H1 (cell line): Measurements from ENCODE around the gene DOCK11. TPM values are rescaled to one million over a fixed set of nuclear protein-coding genes. Genes with fewer than 3 reads are reported as not detected.

Source experiments
- CTCF ChIA-PET: fragments of 300-600 bp; sonication (Branson Sonifier 250); formaldehyde crosslinking; loops from one replicate; lab custom pipeline; 2021; ENCODE audit not compliant: partially characterized antibody; lab: Charles Lee
- POLR2A ChIA-PET: fragments of 300-600 bp; sonication (Branson Sonifier 250); formaldehyde crosslinking; loops from one replicate; lab custom pipeline; 2021; ENCODE audit warnings: inconsistent platforms; ENCODE audit not compliant: partially characterized antibody; lab: Charles Lee
- DNase-seq, 2 experiments: peaks; one replicate each; pipeline versions ENCODE4 v3.0.0 to v3.0.0-alpha.2; 2010 to 2022; ENCODE audit warnings: low spot score in 2 of 2, low read depth in 1 of 2, mixed read lengths in 1 of 2
- FAIRE-seq: peaks from 2 replicates; lab custom pipeline; 2011; peaks lifted over from hg19 to GRCh38; lab: Jason Lieb, UNC
- H2AFZ ChIP-seq: 2 replicates; pipeline ENCODE4 v1.8.1; 2012; ENCODE audit warnings: low read length, inconsistent platforms
- H2AK5ac ChIP-seq: 2 replicates; pipeline ENCODE4 v1.6.1; 2013; ENCODE audit warnings: low read depth, low read length
- H2BK120ac ChIP-seq: replicated peaks from 2 replicates; pipeline ENCODE3; 2013; ENCODE audit warnings: low read depth, low read length, inconsistent platforms
- H2BK12ac ChIP-seq: 2 replicates; pipeline ENCODE4 v1.6.1; 2013; ENCODE audit warnings: low read depth, low read length
- H2BK15ac ChIP-seq: 2 replicates; pipeline ENCODE4 v1.6.1; 2013; ENCODE audit warnings: low read length
- H2BK20ac ChIP-seq: 2 replicates; pipeline ENCODE4 v1.6.1; 2013; ENCODE audit warnings: low read length
- H2BK5ac ChIP-seq: 2 replicates; pipeline ENCODE4 v1.6.1; 2013; ENCODE audit warnings: low read depth, low read length
- H3K14ac ChIP-seq: 2 replicates; pipeline ENCODE4 v1.6.1; 2013; ENCODE audit warnings: inconsistent platforms; ENCODE audit not compliant: insufficient read length
- H3K18ac ChIP-seq: 2 replicates; pipeline ENCODE4 v1.6.1; 2013; ENCODE audit warnings: low read length; ENCODE audit errors: extremely low read depth
- H3K23ac ChIP-seq: 2 replicates; pipeline ENCODE4 v1.6.1; 2013; ENCODE audit warnings: inconsistent platforms; ENCODE audit not compliant: insufficient read length
- H3K23me2 ChIP-seq: 2 replicates; pipeline ENCODE4 v1.6.1; 2013; ENCODE audit warnings: low read depth, low read length
- H3K27ac ChIP-seq: 2 replicates; pipeline ENCODE4 v1.6.1; 2011; ENCODE audit warnings: low read depth, low read length, inconsistent platforms
- H3K27me3 ChIP-seq, 4 experiments: replicated peaks in 1 of 4; 1 replicate in 1 of 4; 2 replicates in 3 of 4; pipeline versions ENCODE4 v1.6.1 to v1.8.1; 2011 to 2013; ENCODE audit warnings: low read length in 3 of 4, mild to moderate bottlenecking in 3 of 4, inconsistent platforms in 2 of 4, mixed read lengths in 2 of 4, moderate library complexity in 1 of 4; ENCODE audit not compliant: control insufficient read depth in 3 of 4, insufficient read depth in 3 of 4; ENCODE audit errors: extremely low read depth in 1 of 4
- H3K36me3 ChIP-seq, 4 experiments: 2 replicates each; pipeline versions ENCODE4 v1.6.1 to v1.8.1; 2011 to 2013; ENCODE audit warnings: mild to moderate bottlenecking in 4 of 4, low read length in 3 of 4, moderate library complexity in 2 of 4, control low read depth in 1 of 4, inconsistent platforms in 1 of 4; ENCODE audit not compliant: insufficient read depth in 4 of 4, control insufficient read depth in 2 of 4
- H3K4ac ChIP-seq: replicated peaks from 2 replicates; pipeline ENCODE3; 2013; ENCODE audit warnings: low read length, low read depth, mixed read lengths, inconsistent platforms; ENCODE audit not compliant: insufficient read length
- H3K4me1 ChIP-seq, 4 experiments: replicated peaks in 1 of 4; 1 replicate in 1 of 4; 2 replicates in 3 of 4; pipeline versions ENCODE4 v1.6.1 to v1.8.1; 2011 to 2013; ENCODE audit warnings: low read length in 3 of 4, inconsistent platforms in 2 of 4, mixed read lengths in 1 of 4; ENCODE audit not compliant: insufficient read depth in 4 of 4, control insufficient read depth in 3 of 4
- H3K4me2 ChIP-seq, 2 experiments: 2 replicates each; pipeline versions ENCODE4 v1.6.1 to v1.8.1; 2011 to 2013; ENCODE audit warnings: low read depth in 2 of 2, low read length in 2 of 2, control low read depth in 1 of 2, inconsistent platforms in 1 of 2, mild to moderate bottlenecking in 1 of 2; ENCODE audit not compliant: insufficient read depth in 1 of 2
- H3K4me3 ChIP-seq, 4 experiments: fragments of 200-600, 300-600 bp in 1 of 4; sonication (generic), shearing (Covaris generic), sonication (Bioruptor Twin) in 1 of 4; 2 replicates each; pipeline versions ENCODE4 v1.5.1 to v1.8.1; 2011 to 2016; ENCODE audit warnings: low read length in 4 of 4, low read depth in 3 of 4, control low read depth in 2 of 4, inconsistent platforms in 2 of 4, mild to moderate bottlenecking in 2 of 4, mixed read lengths in 1 of 4, moderate library complexity in 1 of 4; ENCODE audit not compliant: insufficient read depth in 2 of 4; ENCODE audit errors: extremely low read depth in 1 of 4
- H3K56ac ChIP-seq: replicated peaks from 2 replicates; pipeline ENCODE3; 2013; ENCODE audit warnings: low read depth, mild to moderate bottlenecking, mixed read lengths, low read length, inconsistent platforms; ENCODE audit not compliant: insufficient read length
- H3K79me1 ChIP-seq: 2 replicates; pipeline ENCODE4 v1.6.1; 2013; ENCODE audit warnings: low read depth, low read length, control low read depth
- H3K79me2 ChIP-seq, 2 experiments: 2 replicates each; pipeline versions ENCODE4 v1.6.1 to v1.8.1; 2012 to 2013; ENCODE audit warnings: low read length in 2 of 2, mild to moderate bottlenecking in 2 of 2, inconsistent platforms in 1 of 2; ENCODE audit not compliant: insufficient read depth in 2 of 2, control insufficient read depth in 1 of 2
- H3K9ac ChIP-seq, 4 experiments: replicated peaks in 1 of 4; 1 replicate in 1 of 4; 2 replicates in 3 of 4; pipeline versions ENCODE4 v1.6.1 to v1.8.1; 2011 to 2013; ENCODE audit warnings: low read depth in 3 of 4, low read length in 3 of 4, control low read depth in 2 of 4, mild to moderate bottlenecking in 2 of 4, moderate library complexity in 2 of 4, inconsistent platforms in 1 of 4; ENCODE audit errors: extremely low read depth in 1 of 4
- H3K9me3 ChIP-seq, 2 experiments: 2 replicates each; pipeline versions ENCODE4 v1.6.1 to v1.8.1; 2012 to 2013; ENCODE audit warnings: mild to moderate bottlenecking in 2 of 2, moderate library complexity in 2 of 2, control low read depth in 1 of 2, inconsistent platforms in 1 of 2, low read depth in 1 of 2, low read length in 1 of 2, mixed read lengths in 1 of 2; ENCODE audit not compliant: insufficient read depth in 2 of 2
- H4K20me1 ChIP-seq, 2 experiments: replicated peaks in 1 of 2; 2 replicates each; pipeline versions ENCODE3 to v1.8.1; 2011 to 2013; ENCODE audit warnings: inconsistent platforms in 2 of 2, low read length in 2 of 2, mild to moderate bottlenecking in 1 of 2; ENCODE audit not compliant: insufficient read depth in 2 of 2, control insufficient read depth in 1 of 2
- H4K5ac ChIP-seq: 2 replicates; pipeline ENCODE4 v1.6.1; 2013; ENCODE audit warnings: low read length, low read depth, mixed read lengths, inconsistent platforms; ENCODE audit not compliant: insufficient read length
- H4K8ac ChIP-seq: 2 replicates; pipeline ENCODE4 v1.8.0; 2013; ENCODE audit warnings: mild to moderate bottlenecking, moderate library complexity, low read length, inconsistent platforms; ENCODE audit not compliant: insufficient read depth; ENCODE audit errors: extremely low read depth
- H4K91ac ChIP-seq: replicated peaks from 2 replicates; pipeline ENCODE3; 2013; ENCODE audit warnings: low read length, mixed read lengths, inconsistent platforms; ENCODE audit not compliant: insufficient read length
- ASH2L ChIP-seq: fragments of 200-600, 300-600 bp; sonication (generic); IDR thresholded peaks from one replicate; pipeline ENCODE4 v1.7.1; 2017; ENCODE audit warnings: low read length
- CHD1 ChIP-seq: IDR thresholded peaks from 2 replicates; pipeline ENCODE4 v1.6.1; 2012; ENCODE audit warnings: low read depth, low read length, improper control_type of control experiment
- FOSL1 ChIP-seq: IDR thresholded peaks from 2 replicates; pipeline ENCODE4 v1.6.1; 2011; ENCODE audit warnings: mild to moderate bottlenecking, low read depth, low read length, moderate library complexity; ENCODE audit not compliant: insufficient read depth
- KDM4A ChIP-seq: IDR thresholded peaks from one replicate; pipeline ENCODE4 v1.7.1; 2012; ENCODE audit warnings: low read depth, mild to moderate bottlenecking, moderate library complexity, low read length, inconsistent platforms; ENCODE audit not compliant: severe bottlenecking
- RAD21 ChIP-seq, 2 experiments: IDR thresholded peaks in 1 of 2; conservative IDR thresholded peaks in 1 of 2; 2 replicates each; pipeline ENCODE4 v1.6.1; 2011; ENCODE audit warnings: low read depth in 2 of 2, low read length in 2 of 2, improper control_type of control experiment in 1 of 2, inconsistent platforms in 1 of 2, mild to moderate bottlenecking in 1 of 2, moderate library complexity in 1 of 2
- RFX5 ChIP-seq: IDR thresholded peaks from 2 replicates; pipeline ENCODE4 v1.6.1; 2011; ENCODE audit warnings: low read depth, low read length, improper control_type of control experiment, borderline replicate concordance
- SP4 ChIP-seq: IDR thresholded peaks from 2 replicates; pipeline ENCODE4 v1.6.1; 2012; ENCODE audit warnings: low read length, inconsistent platforms
- TAF1 ChIP-seq: IDR thresholded peaks from 2 replicates; pipeline ENCODE4 v1.6.1; 2011; ENCODE audit warnings: mild to moderate bottlenecking, low read depth, low read length
- WGBS, 2 experiments: shearing (Covaris generic) in 1 of 2; methylation state at CpG; one replicate each; pipeline versions ENCODE4 v1.1.6 to v1.1.7; 2013 to 2015; ENCODE audit warnings: low lambda C conversion rate in 2 of 2, mixed read lengths in 2 of 2, inconsistent platforms in 1 of 2, low coverage in 1 of 2, missing lambda C conversion rate in 1 of 2; ENCODE audit not compliant: insufficient replicate concordance in 2 of 2, insufficient coverage in 1 of 2, insufficient read length in 1 of 2; ENCODE audit errors: extremely low coverage in 1 of 2, missing lambda C conversion rate in 1 of 2; 5-methylcytosine and 5-hydroxymethylcytosine counted together
- polyA plus RNA-seq, 7 experiments: library from polyadenylated mRNA; depleted of rRNA in 3 of 7; stranded (reverse) in 5 of 7; unstranded in 2 of 7; fragments of >200 nt in 5 of 7; fragments of 200-250 nt in 2 of 7; gene quantifications; 1 replicate in 5 of 7; 2 replicates in 1 of 7; 4 replicates in 1 of 7; pipeline versions ENCODE4 v1.2.1 to v1.2.3, GENCODE V29; 2011 to 2013; ENCODE audit warnings: missing spikeins in 2 of 7, mixed read lengths in 2 of 7
- total RNA-seq: library from RNA; stranded (reverse); fragmentation: NEBNext Ultra II Directional; extraction: Animal tissue kit (Norgen Biotek cat#: 25700); gene quantifications from 2 replicates; pipeline ENCODE4 v1.2.1, GENCODE V29; 2021

The DOCK11 gene
- total and polyA plus RNA-seq, 2 of the 8 experiments (the other 6 are each of a cell fraction or from before 2014, with no cell fraction given): 4.9 to 12.0 TPM

- Histone ChIP-seq H4K8ac (no peak overlapping the region), H2BK20ac (no peak overlapping the region), H3K18ac (no peak overlapping the region), H3K9ac (no peak overlapping the region), H3K79me1 (no peaks in the 10 kb centered on the region), H3K9me3 (no peaks in the 10 kb centered on the region), H3K23ac (no peak overlapping the region), H2BK12ac (no peak overlapping the region), H3K27me3 (no peaks in the 10 kb centered on the region), H2BK120ac (no peak overlapping the region), H4K91ac (no peak overlapping the region), H3K4ac (no peak overlapping the region), H2BK5ac (no peak overlapping the region), H2AFZ (no peak overlapping the region), H3K4me3 (no peak overlapping the region), H3K4me1 (no peaks in the 10 kb centered on the region; a peak in 1 of 7 replicates), H3K27ac (no peak overlapping the region), H3K79me2 (no peaks in the 10 kb centered on the region), H3K4me2 (no peak overlapping the region), H3K36me3 (no peaks in the 10 kb centered on the region), H3K23me2 (no peaks in the 10 kb centered on the region), H2AK5ac (no peak overlapping the region), H2BK15ac (no peak overlapping the region), H4K5ac (no peak overlapping the region), H3K14ac (no peak overlapping the region), H4K20me1 (no peaks in the 10 kb centered on the region), H3K56ac (no peak overlapping the region)
- ChIA-PET POLR2A (no interaction called here), CTCF (interaction anchor here (1.6 kb wide), 1 partner anchor 9 kb away, joined by 4 read pairs; no protein-coding TSS in a partner anchor)
- FAIRE-seq (no peak), DNase-seq (no peak)
- WGBS, 2 experiments: 83% methylated on average over 9 of the region's 11 CpGs; no CpG with 5 or more reads in 1 of the 2 experiments
- TF ChIP-seq CHD1 (no peak), RFX5 (no peak), KDM4A (no peak), RAD21 (IDR thresholded peaks at IDR 0.05 in 1 of 2, conservative IDR thresholded peaks at IDR 0.05 in 1 of 2; ENCODE audit: low read depth in 2 of 2, low read length in 2 of 2) (no peak), SP4 (no peak), ASH2L (no peak), TAF1 (no peak), FOSL1 (no peak)
Observed at GRCh38 chrX:118506805-118507480, 11.3 kb downstream of the DOCK11 start.
